Ovary (tissue), 3 donors: ENCODE data around the gene CYB5RL.

Experiments used
- CTCF ChIP-seq, 3 donors: fragments of 450-650 bp in 2 of 3; fragments of 200-600 bp in 1 of 3; IDR thresholded peaks; one replicate each; pipeline versions ENCODE4 v1.5.1 to v1.8.0; 2016 to 2022; ENCODE audit warnings: antibody characterized with exemption in 3 of 3, mild to moderate bottlenecking in 1 of 3
- POLR2A ChIP-seq: fragments of 450-650 bp; IDR thresholded peaks from one replicate; pipeline ENCODE4 v1.6.1; 2017; ENCODE audit warnings: antibody characterized with exemption, mild to moderate bottlenecking, moderate library complexity
- donor health status: DM: no; HTN: no; CAD: no.

GRCh38 chr1:54223441-54224202, 23.8 kb upstream of the CYB5RL start:
- TF ChIP-seq CTCF (IDR thresholded peaks at IDR 0.05) (no peak), POLR2A (no peak)
